Spleen (tissue), 11 donors: ENCODE data around the gene SERAC1. TPM values are rescaled to one million over a fixed set of nuclear protein-coding genes. Genes with fewer than 3 reads are reported as not detected.
A peak's percentile ranks its signal among the peaks of the same experiment; 100 is the strongest.

Experiments
- DNase-seq: peaks from one replicate; pipeline ENCODE4 v3.0.0-alpha.2; 2020
- H3K27ac ChIP-seq, 8 donors: fragments of 200-600 bp; sonication (generic) in 7 of 8; 1 replicate in 4 of 8; 2 replicates in 4 of 8; pipeline versions ENCODE4 v1.5.0 to v1.8.0; 2016 to 2021; ENCODE audit warnings: inconsistent platforms in 4 of 8, mild to moderate bottlenecking in 4 of 8, moderate library complexity in 1 of 8
- H3K27me3 ChIP-seq, 7 donors: fragments of 200-600 bp; sonication (generic) in 6 of 7; replicated peaks in 1 of 7; 1 replicate in 4 of 7; 2 replicates in 3 of 7; pipeline versions ENCODE4 v1.5.0 to v1.8.0; 2016 to 2021; ENCODE audit warnings: inconsistent platforms in 3 of 7, mild to moderate bottlenecking in 1 of 7
- H3K36me3 ChIP-seq, 6 donors: fragments of 200-600 bp; sonication (generic) in 5 of 6; 1 replicate in 4 of 6; 2 replicates in 2 of 6; pipeline versions ENCODE4 v1.5.0 to v1.8.0; 2016 to 2021; ENCODE audit warnings: inconsistent platforms in 2 of 6
- H3K4me1 ChIP-seq, 6 donors: fragments of 200-600 bp; sonication (generic) in 5 of 6; 1 replicate in 3 of 6; 2 replicates in 3 of 6; pipeline versions ENCODE4 v1.5.0 to v1.8.0; 2016 to 2021; ENCODE audit warnings: inconsistent platforms in 3 of 6
- H3K4me3 ChIP-seq, 8 donors: fragments of 200-600 bp; sonication (generic) in 7 of 8; 1 replicate in 4 of 8; 2 replicates in 4 of 8; pipeline versions ENCODE4 v1.5.0 to v1.8.0; 2016 to 2021; ENCODE audit warnings: inconsistent platforms in 4 of 8, mild to moderate bottlenecking in 4 of 8, moderate library complexity in 2 of 8
- H3K9me3 ChIP-seq, 8 donors: fragments of 200-600 bp; sonication (generic) in 7 of 8; 1 replicate in 4 of 8; 2 replicates in 4 of 8; pipeline versions ENCODE4 v1.5.0 to v1.8.0; 2016 to 2021; ENCODE audit warnings: inconsistent platforms in 4 of 8
- CTCF ChIP-seq, 11 experiments: fragments of 200-600 bp in 7 of 11; fragments of 450-650 bp in 4 of 11; sonication (generic) in 4 of 11; IDR thresholded peaks in 8 of 11; conservative IDR thresholded peaks in 3 of 11; 1 replicate in 7 of 11; 2 replicates in 4 of 11; pipeline versions ENCODE4 v1.4.0 to v1.8.0; 2016 to 2021; ENCODE audit warnings: antibody characterized with exemption in 11 of 11, inconsistent platforms in 4 of 11, mild to moderate bottlenecking in 1 of 11
- POLR2A ChIP-seq, 3 donors: fragments of 450-650 bp; IDR thresholded peaks; one replicate each; pipeline ENCODE4 v1.5.1; 2017; ENCODE audit warnings: antibody characterized with exemption in 3 of 3, mild to moderate bottlenecking in 1 of 3
- POLR2AphosphoS5 ChIP-seq, 3 donors: sonication (generic); formaldehyde crosslinking; IDR thresholded peaks; one replicate each; pipeline ENCODE4 v1.5.1; 2017; ENCODE audit warnings: antibody characterized with exemption in 3 of 3
- WGBS, 5 donors: extraction: QIAGEN DNeasy Blood & Tissue Kit in 3 of 5; methylation state at CpG; one replicate each; pipeline versions ENCODE4 v1.1.5 to v1.1.7; 2013 to 2018; 5-methylcytosine and 5-hydroxymethylcytosine counted together
- intact Hi-C: fragments of 100-400 bp; cut with DNase I; formaldehyde crosslinking; loops from one replicate; pipeline ENCODE4 v1.15.0; 2023; ENCODE audit warnings: low total_unique reads
- polyA plus RNA-seq, 3 donors: library from polyadenylated mRNA; stranded (reverse); fragments of 200-250 nt; gene quantifications; one replicate each; pipeline ENCODE4 v1.2.1, GENCODE V29; 2013
- total RNA-seq, 7 donors: library from RNA; depleted of rRNA in 3 of 7; stranded (reverse); fragments of >200 nt in 3 of 7; fragmentation: NEBNext Ultra II Directional in 4 of 7; extraction: Animal tissue kit (Norgen Biotek cat#: 25700) in 4 of 7; gene quantifications; one replicate each; pipeline versions ENCODE4 v1.1.0 to v1.2.1, GENCODE V29; 2016 to 2021
- donor health status: healthy with polysubstance abuse.
- donor health status: DM: no; HTN: no; CAD: no; lungs with moderate emphysema.
- donor health status: DM: no; HTN: no; CAD: no.
- donor health status: Bipolar disorder and iron deficiency.
- donor health status: healthy.
- donor health status: DM: no; HTN: no; CAD: no.
- donor health status: DM: yes; HTN: yes; CAD: no.

The SERAC1 gene
- total and polyA plus RNA-seq, 10 donors: 1.6 to 12.3 (median 5.7) TPM

GRCh38 chr6:158158748-158159147 lies 9.3 kb downstream of the SERAC1 start:
- H3K36me3 ChIP-seq: peaks cover 0 to 34% (median 3%) of the 10 kb centered on the region in 6 donors
- H3K4me3 ChIP-seq: no peak overlapping the region
- peaks cover 0 to 37% (median 8%) of the 10 kb centered on the region in 6 donors for H3K4me1 ChIP-seq
- WGBS, 5 donors: 80 to 92% (median 87%) methylated on average over 2 of the region's 2 CpGs
- TF ChIP-seq POLR2A (IDR thresholded peaks at IDR 0.05): no peak
- no peak for TF ChIP-seq POLR2AphosphoS5 (IDR thresholded peaks at IDR 0.05)
- no peak for TF ChIP-seq CTCF (IDR thresholded peaks at IDR 0.05 in 8 of 11, conservative IDR thresholded peaks at IDR 0.05 in 3 of 11)
- no peak overlapping the region for H3K27ac ChIP-seq
- intact Hi-C loops: no loop called here
- H3K9me3 ChIP-seq: no peaks in the 10 kb centered on the region
- H3K27me3 ChIP-seq: no peaks in the 10 kb centered on the region
- DNase-seq: no peak

GRCh38 chr6:158158123-158158522 lies 9.9 kb downstream of the SERAC1 start:
- DNase-seq: no peak
- Histone ChIP-seq H3K27me3 (no peaks in the 10 kb centered on the region), H3K27ac (peak overlapping the region in 2 of 8 donors; percentile 16 to 27), H3K36me3 (peaks cover 0 to 34% (median 3%) of the 10 kb centered on the region in 6 donors), H3K4me1 (peaks cover 0 to 37% (median 8%) of the 10 kb centered on the region in 6 donors), H3K9me3 (no peaks in the 10 kb centered on the region), H3K4me3 (no peak overlapping the region)
- intact Hi-C loops: no loop called here
- WGBS, 5 donors: 78 to 97% (median 83%) methylated on average over 2 of the region's 2 CpGs
- TF ChIP-seq POLR2A (IDR thresholded peaks at IDR 0.05): no peak
- no peak for TF ChIP-seq POLR2AphosphoS5 (IDR thresholded peaks at IDR 0.05)
- no peak for TF ChIP-seq CTCF (IDR thresholded peaks at IDR 0.05 in 8 of 11, conservative IDR thresholded peaks at IDR 0.05 in 3 of 11)

- 83 to 92% (median 88%) methylated on average over 5 of the region's 5 CpGs for WGBS, 5 donors
- H3K27me3 ChIP-seq: no peaks in the 10 kb centered on the region
- H3K9me3 ChIP-seq: no peaks in the 10 kb centered on the region
- TF ChIP-seq CTCF (IDR thresholded peaks at IDR 0.05 in 8 of 11, conservative IDR thresholded peaks at IDR 0.05 in 3 of 11): no peak
- no peak for TF ChIP-seq POLR2A (IDR thresholded peaks at IDR 0.05)
- TF ChIP-seq POLR2AphosphoS5 (IDR thresholded peaks at IDR 0.05): no peak
- H3K27ac ChIP-seq: peak overlapping the region in 2 of 8 donors; percentile 16 to 27
- H3K36me3 ChIP-seq: peaks cover 0 to 41% (median 3%) of the 10 kb centered on the region in 6 donors
- intact Hi-C loops: no loop called here
- no peak for DNase-seq
- peaks cover 0 to 34% (median 6%) of the 10 kb centered on the region in 6 donors for H3K4me1 ChIP-seq
- no peak overlapping the region for H3K4me3 ChIP-seq
Measured at GRCh38 chr6:158157064-158157764, 10.8 kb downstream of the SERAC1 start.

- WGBS, 5 donors: 94 to 99% (median 96%) methylated on average over 8 of the region's 8 CpGs
- Histone ChIP-seq H3K27ac (no peak overlapping the region), H3K4me3 (no peak overlapping the region), H3K9me3 (no peaks in the 10 kb centered on the region), H3K4me1 (peaks cover 0 to 17% (median 0%) of the 10 kb centered on the region in 6 donors), H3K27me3 (no peaks in the 10 kb centered on the region), H3K36me3 (peaks cover 0 to 53% (median 3%) of the 10 kb centered on the region in 6 donors)
- TF ChIP-seq POLR2AphosphoS5 (IDR thresholded peaks at IDR 0.05): no peak
- TF ChIP-seq CTCF (IDR thresholded peaks at IDR 0.05 in 8 of 11, conservative IDR thresholded peaks at IDR 0.05 in 3 of 11): no peak
- intact Hi-C loops: no loop called here
- no peak for DNase-seq
Measured at GRCh38 chr6:158154816-158155215, 13.2 kb downstream of the SERAC1 start.
